GM19025 (cell line): Measurements from ENCODE around the gene CCDC187.

Experiments used
- ATAC-seq: cut with Tn5 transposase; IDR thresholded peaks from one replicate; pipeline ENCODE4 v1.9.1; 2021; ENCODE audit warnings: mild to moderate bottlenecking, low read depth, moderate library complexity; ENCODE audit not compliant: unreplicated experiment

Gene CCDC187

DNA sequence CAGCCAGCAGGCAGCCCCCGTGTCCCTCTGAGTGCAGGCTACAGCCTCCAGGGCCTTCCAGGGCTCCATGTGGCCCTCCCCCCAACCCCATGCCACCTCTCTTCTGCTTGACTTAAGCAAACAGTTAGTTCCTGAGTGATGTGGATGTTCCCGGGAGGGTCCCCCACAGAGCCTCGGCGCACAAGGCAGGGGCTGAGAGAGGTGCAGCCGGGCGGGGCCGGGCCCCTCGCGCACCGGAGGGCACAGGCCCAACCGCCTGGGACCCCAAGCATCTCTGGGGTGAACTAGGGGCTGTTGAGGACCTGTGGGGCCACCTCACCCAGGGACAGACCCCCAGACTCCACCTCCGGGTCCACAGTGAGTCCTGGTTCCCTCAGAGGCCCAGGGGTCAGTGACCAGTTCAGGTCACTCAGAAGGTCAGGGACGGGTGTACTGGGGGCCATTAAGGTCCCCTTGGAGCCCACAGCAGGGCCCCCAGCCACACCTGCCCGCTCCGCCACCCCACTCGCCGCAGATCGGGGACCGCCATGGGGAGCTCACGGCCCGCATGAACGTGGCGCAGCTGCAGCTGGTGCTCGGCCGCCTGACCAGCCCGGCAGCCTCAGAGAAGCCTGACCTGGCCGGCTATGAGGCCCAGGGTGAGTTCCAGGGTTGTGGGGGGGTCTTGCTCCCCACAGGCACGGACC, 36.6 kb upstream of the CCDC187 start:
- no peak for ATAC-seq

DNA sequence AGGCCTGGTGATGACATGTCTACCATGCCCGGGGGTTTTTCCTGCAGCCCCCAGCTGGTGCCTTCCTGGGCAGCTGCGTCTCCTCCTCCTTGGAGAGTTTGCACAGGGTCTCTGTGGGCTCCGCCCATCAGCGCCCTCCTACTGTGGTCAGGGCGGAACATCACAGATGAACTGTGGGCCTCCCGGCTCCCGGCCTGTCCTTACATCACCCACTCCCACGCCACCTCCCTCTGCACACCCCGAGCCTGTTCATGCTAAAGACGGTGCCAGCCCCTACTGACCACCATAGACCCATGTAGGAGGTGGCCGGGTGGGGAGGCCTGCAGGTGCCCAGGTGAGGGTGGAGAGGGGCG, 36.0 kb upstream of the CCDC187 start:
- no peak for ATAC-seq

DNA sequence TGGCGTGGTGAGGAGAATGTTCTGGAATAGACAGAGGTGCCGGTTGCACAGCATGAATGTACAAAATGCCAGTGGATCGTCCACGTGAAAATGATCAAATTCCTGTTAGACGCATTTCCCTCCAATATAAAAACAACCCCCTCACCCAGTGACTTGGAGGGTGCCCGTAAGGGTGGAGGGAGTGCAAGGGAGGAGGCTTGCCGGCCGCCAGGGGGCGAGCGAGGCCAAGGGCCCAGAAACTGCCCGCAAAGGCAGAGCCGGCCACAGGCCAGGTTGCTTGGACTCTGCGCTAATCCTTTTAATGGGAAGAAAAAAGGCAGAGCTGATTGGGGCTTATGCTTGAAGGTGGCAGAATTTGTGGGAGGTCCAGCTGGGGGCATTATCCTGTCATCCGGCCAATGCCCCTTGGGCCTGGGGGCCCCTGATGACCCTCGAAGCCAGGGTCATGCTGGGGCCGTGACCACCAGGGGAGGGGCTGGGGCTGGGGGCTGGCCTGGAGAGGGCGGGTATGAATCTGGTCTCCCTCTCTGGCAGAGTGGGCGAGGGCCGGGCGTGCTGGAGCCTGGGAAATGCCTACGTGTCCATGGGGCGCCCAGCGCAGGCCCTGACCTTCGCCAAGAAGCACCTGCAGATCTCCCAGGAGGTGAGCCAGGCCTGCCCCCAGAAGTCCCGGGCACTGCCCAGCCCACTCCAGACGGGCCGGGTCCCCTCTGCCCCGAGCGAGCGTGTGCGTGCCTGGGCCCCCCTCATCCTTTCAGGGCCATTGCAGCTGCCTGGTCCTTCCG, 35.5 kb upstream of the CCDC187 start:
- ATAC-seq = no peak

DNA sequence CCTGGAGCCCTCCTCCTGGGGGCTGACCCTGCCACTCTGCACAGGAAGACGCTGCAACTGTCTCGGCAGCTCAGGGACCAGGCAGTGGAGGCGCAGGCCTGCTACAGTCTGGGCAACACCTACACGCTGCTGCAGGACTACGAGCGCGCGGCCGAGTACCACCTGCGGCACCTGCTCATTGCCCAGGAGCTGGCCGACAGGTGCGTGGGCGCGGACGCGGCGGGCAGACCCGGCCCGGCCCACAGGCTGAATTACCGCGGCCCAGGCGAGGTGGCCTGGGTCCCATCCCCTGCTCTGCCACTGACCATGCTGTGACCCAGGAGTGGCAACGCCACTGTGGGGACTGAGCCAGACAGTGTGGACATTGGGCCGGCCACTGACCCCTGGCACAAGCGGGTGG, 34.6 kb upstream of the CCDC187 start:
- no peak for ATAC-seq

DNA sequence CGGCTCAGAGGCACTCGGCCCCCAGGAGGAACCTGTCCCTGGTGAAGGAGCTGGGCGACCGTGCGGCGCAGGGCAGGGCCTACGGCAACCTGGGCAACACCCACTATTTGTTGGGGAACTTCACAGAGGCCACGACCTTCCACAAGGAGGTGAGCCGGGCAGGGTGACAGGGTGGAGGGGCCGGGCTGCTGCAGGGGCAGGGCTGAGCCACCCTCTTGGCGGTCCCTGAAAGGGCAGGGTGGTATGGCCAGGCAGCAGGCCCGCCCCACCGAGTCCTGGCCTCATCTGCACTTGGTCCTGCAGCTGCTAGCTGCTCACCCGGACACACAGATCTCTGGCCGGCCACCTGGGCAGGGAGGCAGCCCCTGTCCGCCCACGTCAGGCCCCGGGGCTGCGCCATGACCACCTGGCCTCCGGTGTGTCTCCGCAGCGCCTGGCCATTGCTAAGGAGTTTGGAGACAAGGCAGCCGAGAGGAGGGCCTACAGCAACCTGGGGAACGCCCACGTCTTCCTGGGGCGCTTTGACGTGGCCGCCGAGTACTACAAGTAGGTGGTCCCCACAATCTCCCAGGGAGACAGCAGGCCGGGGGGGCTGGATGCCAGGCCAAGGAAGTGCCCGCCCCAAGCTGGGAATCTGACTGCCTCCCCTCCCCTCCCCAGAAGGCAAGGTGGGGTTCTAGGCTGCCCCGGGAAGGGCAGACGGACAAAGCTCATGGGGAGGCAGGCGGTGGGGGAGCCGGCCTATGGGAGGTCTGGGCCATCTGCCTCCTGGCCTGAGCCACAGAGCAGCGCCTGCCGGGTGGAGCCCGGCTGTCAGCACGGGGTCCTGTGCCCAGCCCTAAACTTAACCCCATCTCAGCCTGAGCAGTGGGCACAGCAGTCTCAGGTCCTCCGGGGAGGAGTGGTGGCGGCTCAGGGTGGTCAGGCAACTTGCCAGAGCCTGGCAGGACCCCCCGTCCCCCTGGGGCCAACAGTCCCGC, 33.8 kb upstream of the CCDC187 start:
- ATAC-seq = no peak

DNA sequence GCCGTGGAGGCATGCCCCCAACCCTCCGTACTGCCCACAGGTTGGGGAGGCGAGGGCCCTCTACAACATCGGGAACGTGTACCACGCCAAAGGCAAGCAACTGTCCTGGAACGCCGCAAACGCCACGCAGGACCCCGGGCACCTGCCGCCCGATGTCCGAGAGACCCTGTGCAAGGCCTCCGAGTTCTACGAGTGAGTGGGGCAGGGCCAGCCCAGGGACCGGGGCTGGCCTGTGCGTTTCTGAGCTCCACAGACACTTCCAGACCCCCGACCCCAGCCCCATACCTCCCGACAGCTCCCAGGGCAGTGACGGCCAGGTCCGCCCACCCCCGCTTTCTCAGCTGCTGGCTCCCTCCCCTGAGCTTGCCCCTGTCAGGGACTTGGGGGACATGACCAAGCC, 33.0 kb upstream of the CCDC187 start:
- ATAC-seq = no peak

DNA sequence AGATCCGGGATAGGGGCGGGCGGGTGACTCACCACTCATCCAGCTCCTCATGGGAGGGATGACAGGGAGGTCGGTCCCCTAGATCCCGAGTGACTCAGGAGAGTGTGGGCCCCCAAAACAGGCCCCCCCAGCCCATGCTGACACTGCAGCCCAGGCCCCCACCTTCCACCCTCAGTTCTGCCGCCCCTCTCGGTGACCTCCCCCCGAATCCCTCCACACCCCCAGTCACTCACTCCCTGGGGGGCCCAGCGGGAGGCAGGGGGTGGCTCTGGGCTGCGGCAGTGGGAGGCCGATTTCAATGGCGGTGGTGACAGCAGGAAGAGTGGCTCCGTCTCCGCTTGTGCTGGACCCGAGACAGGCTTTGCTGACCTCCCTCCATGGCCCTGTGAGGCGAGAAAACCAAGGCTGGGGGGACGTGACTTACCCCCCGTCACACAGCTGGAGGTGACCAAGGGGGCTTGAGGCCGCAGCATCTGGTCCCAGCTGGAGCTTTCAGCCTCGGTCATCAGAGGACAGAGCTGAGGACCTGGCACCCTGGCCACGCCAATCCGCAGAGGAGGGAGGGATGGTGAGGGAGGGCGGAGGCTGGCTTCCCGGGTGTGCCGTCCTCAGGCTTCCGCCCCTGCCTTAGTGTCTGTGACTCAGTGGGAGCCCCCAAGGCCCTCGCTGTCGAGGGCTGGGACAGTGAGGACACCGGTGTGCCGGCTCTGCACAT, 32.4 kb upstream of the CCDC187 start:
- ATAC-seq = no peak

DNA sequence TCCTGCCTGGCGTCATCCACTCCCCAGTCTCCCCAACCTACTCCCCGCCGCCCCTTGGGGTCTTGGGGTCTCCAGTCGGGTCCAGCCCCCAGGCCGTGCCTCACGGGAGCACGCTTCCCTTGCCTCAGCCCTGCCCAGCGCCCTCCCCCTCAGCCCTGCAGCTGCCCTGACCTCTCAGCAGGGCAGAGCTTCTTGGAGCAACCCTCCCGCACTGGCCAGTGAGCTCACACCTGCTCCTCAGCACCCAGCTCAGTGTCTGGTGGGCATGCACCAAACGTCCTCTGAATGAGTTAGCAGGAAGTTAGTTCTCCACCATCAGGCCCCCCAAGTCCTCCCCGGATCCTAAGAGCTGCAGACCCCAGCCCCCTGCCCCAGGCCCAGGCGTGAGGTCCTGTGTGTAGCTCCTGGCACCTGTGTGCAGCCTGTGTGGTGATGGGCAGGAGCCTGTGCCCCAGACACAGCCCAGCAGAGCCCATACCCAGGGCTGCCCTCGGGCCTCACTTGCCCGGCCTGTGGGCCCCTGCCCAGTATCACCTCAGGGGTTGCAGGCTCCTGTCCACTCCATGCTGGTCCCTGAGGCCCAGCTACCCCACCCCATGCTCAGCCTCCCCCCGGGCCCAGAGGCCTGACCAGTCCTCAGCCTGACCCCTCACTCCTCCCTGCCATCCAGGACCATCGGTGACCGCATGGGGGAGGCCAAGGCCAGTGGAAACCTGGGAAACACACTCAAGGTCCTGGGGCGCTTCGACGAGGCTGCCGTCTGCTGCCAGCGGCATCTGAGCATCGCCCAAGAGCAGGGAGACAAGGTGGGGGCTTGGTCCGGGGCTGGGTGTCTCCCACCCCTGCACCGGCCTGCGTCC, 31.6 kb upstream of the CCDC187 start:
- no peak for ATAC-seq

DNA sequence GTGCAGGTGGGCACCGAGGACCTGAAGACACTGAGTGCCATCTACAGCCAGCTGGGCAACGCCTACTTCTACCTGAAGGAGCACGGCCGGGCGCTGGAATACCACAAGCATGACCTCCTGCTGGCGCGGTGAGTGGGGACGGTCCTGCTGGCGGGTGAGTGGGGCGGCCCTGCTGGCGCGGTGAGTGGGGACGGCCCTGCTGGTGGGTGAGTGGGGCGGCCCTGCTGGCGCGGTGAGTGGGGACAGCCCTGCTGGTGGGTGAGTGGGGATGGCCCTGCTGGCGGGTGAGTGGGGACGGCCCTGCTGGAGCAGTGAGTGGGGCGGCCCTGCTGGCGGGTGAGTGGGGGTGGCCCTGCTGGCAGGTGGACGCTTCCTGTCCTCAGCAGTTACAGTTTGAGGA, 30.6 kb upstream of the CCDC187 start:
- no peak for ATAC-seq

DNA sequence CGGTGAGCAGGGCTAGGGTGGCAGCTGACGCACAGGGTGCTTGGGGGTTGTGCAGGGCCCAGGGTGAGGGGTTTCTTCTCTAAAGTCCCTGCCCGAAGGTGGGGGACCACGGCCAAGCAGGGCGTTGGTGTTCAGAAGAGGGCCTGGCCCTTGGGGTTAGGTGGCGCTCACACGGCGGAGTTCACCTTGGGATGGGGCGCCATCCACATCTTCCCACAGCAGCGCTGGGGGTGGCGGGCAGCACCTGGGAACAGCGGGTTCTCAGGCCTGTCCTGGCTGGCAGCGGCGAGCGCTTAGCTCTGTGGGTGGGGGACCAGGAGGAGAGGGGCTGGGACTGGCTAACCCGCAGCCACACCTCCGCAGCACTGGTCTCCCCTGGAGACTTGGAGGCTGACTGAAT, 29.6 kb upstream of the CCDC187 start:
- no peak for ATAC-seq

DNA sequence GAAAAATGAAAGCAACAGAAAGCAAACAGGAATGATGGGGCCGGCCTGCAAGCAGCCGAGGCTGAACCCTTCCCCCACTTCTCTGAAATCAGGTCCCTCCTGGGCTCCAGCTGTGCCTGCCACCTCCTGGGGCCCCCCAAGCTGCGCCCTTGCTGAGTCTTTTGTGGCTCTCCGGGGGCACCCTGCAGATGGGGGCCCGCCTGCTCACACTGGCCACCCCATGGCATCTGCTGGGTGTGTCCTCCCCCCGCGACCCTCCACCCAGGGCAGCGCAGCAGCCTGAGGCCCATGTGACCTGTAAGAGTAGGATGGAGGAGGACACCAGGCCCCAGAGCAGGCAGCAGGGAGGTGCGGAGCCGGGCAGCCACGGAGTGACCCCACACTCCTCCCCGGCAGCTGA, 29.2 kb upstream of the CCDC187 start:
- ATAC-seq = no peak

DNA sequence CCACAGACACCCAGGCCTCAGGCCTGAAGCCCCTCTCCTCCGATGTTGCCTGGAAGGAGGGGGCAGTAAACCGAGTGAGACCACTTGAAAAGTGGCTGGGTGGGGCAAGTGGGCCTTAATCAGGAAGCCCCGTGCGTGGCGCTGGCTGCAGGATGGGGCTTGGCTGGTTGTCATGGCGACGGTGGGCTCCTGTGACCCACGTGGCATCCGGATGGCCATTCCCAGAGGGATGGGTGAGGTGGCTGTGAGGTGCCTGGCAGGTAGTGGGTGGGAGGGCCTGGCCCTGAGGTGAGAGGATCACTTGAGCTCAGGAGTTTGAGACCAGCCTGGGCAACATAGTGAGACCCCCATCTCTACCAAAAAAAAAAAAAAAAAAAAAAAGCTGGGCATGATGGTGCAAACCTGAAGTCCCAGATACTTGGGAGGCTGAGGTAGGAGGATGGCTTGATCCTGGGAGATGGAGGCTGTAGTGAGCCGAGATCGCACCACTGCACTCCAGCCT, 28.6 kb upstream of the CCDC187 start:
- no peak for ATAC-seq

DNA sequence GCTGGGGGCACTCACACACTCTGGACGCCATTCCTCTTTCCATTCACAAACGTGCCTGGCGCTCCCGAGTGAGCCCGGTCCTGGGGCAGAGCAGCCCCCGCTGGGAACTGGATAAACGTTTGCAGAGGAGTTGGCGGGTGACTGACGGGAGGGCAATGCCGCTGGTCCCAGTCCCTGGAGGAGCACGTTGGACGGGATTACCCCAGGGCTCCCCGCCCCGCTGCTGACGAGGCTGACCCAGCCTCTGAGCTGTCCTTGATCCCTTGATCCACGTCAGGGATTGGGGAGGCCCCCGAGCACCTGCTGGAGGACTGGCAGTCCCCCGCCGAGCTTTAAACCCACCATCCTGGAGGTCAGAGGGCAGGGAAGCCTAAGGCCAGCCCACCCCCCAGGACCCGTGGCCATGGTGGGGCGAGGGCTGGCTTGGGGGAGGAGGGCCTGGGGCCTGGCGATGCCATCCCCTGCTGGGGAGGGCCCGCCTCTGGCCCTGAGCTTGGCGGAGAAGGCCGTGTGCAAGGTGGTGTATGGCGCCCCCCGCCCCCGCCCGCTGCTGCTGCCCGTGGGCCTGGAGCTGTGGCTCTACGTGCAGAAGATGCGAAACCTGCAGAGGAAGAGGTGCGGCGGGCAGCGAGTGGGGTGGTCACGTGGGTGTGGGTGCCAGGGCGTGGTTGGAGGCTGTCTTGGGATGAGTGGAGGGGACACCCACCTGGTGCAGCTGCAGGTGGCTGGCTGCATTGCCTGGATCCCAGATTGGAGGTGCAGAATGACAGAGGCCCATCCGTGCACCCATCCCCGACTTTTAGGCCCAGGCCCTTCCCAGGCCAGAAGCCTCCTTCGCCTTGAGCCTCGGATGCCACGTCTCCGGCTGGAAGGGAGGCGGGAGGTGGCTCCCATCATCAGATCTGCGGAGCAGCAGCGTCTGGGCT, 27.9 kb upstream of the CCDC187 start:
- ATAC-seq = no peak

DNA sequence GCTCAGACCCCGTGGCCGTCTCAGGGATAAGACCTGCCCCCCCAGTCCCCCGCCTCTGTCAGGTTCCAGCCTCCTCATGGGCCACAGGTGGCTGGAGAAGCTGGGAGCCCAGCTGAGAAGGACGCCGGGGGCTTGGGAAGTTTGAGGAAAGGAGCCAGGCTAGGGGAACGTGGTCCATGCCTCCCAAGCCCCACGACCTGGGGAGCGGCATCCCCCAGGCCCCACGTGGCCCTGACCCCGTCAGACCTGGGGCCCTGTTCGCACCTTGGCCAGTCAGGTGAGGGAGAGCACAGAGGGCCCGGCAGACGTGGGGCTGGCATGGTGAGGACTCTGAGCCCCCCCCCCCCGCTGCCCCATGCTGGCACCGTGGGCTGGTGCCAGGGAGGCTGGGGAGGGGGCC, 27.1 kb upstream of the CCDC187 start:
- ATAC-seq = no peak

DNA sequence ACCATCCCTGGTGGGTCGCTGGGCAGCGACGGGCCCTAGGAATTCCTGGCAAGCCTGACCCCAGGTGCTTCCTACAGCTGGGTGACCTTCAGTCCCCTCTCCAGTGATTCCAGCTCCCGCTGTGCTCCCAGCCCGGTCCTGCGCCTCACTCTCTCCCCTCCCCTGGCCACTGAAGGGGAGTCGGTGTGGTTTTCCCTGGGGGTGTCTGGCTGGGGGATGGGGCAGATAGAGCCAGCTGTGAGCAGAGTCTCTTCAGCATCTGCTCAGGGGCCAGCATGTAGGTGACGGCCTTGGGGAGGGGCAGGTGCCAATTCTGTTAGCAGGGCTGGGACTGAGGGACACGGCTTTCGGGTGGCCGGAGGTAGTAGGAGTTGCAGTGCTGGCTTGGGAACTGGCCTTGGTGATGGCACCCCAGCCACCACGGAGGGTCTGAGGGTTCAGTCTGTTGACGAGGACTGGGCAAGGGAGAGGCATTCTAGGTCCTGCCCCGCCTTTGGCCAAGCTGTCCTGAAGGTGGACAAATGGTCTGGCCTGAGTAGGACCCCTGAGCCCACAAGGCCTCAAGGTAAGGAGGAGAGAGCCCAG, 26.6 kb upstream of the CCDC187 start:
- ATAC-seq = no peak

DNA sequence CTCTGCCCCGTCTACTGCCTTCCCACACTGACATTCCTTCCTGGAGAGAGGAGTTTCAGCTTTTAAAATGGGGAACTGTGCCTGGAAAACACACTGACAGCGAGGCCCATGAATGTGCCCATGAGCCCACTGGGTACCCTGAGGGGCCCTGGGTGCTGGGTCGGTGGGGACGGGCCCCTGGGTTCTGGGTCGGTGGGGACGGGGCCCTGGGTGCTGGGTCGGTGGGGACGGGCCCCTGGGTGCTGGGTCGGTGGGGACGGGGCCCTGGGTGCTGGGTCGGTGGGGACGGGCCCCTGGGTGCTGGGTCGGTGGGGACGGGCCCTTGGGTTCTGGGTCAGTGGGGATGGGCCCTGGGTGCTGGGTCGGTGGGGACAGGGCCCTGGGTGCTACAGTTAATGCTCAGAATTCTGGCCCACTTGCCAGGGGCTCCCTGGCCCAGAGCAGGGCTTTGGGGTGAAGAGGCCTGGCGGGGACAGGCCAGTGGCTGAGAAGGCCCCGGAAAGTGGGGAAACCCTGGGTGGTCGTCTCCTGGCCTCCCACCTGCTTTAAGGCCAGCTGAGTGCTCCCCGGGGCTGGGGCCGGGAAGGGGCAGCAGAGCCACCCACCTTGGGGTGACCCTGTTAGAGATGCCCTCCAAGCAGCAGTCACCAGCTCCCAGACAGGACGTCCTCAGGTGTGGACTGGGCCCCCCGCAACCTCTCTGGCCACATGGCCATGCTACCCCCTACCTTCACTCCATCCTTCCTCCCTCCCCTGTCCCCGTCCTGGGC, 25.9 kb upstream of the CCDC187 start:
- ATAC-seq = no peak

DNA sequence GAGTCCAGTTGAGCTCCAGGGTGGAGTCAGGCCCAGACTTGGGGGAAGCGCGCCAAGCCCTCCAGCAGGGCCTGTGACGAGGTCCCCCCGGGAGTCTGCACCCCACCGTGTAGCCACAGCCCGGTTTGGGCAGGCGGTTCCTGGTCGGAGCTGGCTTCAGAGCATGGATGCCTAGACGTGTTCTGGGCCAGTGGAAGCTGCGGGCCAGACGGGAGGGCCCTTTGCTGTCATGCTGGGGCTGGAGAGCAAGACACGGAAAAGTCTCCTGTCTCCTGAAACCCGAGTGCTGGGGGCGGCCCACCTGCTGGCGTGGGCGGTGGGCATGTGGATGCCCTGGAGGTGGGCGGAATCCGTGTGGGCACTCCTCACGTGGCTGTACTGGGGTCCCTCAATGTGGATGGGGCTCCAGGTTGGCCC, 25.3 kb upstream of the CCDC187 start:
- ATAC-seq = no peak
